ENCODE results near the gene OR10V1.

- TF ChIP-seq NFRKB (IDR thresholded peaks at IDR 0.05; ENCODE audit: low read depth), result no peak
- TF ChIP-seq REST (IDR thresholded peaks at IDR 0.05; ENCODE audit: borderline replicate concordance), result no peak
- TF ChIP-seq REST (CRISPR knock-in tag; IDR thresholded peaks at IDR 0.05; ENCODE audit: low read depth), result no peak
- no peak for TF ChIP-seq HCFC1 (IDR thresholded peaks at IDR 0.05; ENCODE audit: low read depth, low read length)
- no peak for TF ChIP-seq KHSRP (IDR thresholded peaks at IDR 0.05)
Measured at GRCh38 chr11:59724066-59724465, 10.4 kb upstream of the OR10V1 start.
